ENCODE measurements around the gene GRIN3B.

- TF ChIP-seq CHD4 (IDR thresholded peaks at IDR 0.05) (no peak), GABPA (IDR thresholded peaks at IDR 0.05; ENCODE audit: low read depth) (no peak), CTCF (IDR thresholded peaks at IDR 0.05 in 2 of 3, conservative IDR thresholded peaks at IDR 0.05 in 1 of 3; ENCODE audit: control insufficient read depth in 2 of 3, extremely low read depth in 1 of 3, insufficient read depth in 1 of 3, low read depth in 3 of 3, low read length in 3 of 3) (no peak), MYC (IDR thresholded peaks at IDR 0.05; ENCODE audit: insufficient read depth, insufficient read length, insufficient replicate concordance, low read length, severe bottlenecking) (no peak), ZZZ3 (IDR thresholded peaks at IDR 0.05; ENCODE audit: control insufficient read depth, insufficient read length, low read depth) (no peak), ATF3 (IDR thresholded peaks at IDR 0.05; ENCODE audit: borderline replicate concordance, extremely low read depth, low read depth, low read length) (no peak), JUND (IDR thresholded peaks at IDR 0.05; ENCODE audit: low read depth, low read length) (no peak), REST (IDR thresholded peaks at IDR 0.05; ENCODE audit: low read depth, low read length) (no peak), PAX8 (IDR thresholded peaks at IDR 0.05) (no peak), ZNF274 (IDR thresholded peaks at IDR 0.05; ENCODE audit: insufficient read depth, insufficient read length) (no peak), HCFC1 (IDR thresholded peaks at IDR 0.05; ENCODE audit: low read length) (no peak)
Measured at GRCh38 chr19:1041272-1041834, 41.1 kb downstream of the GRIN3B start.

Measured in GM12878 (cell line).